Fibroblast of lung (primary cell): ENCODE data around the gene CDA.

Experiments used
- EZH2 ChIP-seq: IDR thresholded peaks from 2 replicates; pipeline ENCODE4 v1.5.1; 2012; ENCODE audit warnings: low read length, control low read depth, mild to moderate bottlenecking; ENCODE audit errors: missing control alignments
- TF ChIP-seq, protein P1 (sequence below), 2 donors: IDR thresholded peaks in 1 of 2; conservative IDR thresholded peaks in 1 of 2; 1 replicate in 1 of 2; 2 replicates in 1 of 2; pipeline ENCODE4 v1.5.1; 2011 to 2012; ENCODE audit warnings: low read length in 2 of 2, control low read depth in 1 of 2, inconsistent platforms in 1 of 2, low read depth in 1 of 2, mild to moderate bottlenecking in 1 of 2

DNA sequence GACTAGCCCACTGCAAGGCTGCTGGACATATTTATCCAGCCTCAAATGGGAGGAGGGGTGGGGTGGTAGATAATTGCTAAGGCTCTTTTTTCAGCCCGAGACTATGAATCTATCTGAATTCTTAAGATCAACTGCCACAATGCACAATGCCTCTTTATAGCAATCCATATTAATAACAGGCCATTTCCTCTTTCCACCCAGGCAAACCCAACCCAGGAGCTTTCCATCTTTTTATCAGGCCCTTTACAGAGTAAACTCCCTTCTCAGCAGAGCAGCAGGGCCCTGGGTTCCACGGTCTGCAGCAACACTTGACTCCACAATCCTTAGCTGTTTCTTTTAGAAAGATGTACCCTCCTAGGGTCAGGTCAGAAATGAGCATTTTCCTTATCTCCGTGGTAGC, 71.5 kb downstream of the CDA start:
- TF ChIP-seq, protein P1, sequence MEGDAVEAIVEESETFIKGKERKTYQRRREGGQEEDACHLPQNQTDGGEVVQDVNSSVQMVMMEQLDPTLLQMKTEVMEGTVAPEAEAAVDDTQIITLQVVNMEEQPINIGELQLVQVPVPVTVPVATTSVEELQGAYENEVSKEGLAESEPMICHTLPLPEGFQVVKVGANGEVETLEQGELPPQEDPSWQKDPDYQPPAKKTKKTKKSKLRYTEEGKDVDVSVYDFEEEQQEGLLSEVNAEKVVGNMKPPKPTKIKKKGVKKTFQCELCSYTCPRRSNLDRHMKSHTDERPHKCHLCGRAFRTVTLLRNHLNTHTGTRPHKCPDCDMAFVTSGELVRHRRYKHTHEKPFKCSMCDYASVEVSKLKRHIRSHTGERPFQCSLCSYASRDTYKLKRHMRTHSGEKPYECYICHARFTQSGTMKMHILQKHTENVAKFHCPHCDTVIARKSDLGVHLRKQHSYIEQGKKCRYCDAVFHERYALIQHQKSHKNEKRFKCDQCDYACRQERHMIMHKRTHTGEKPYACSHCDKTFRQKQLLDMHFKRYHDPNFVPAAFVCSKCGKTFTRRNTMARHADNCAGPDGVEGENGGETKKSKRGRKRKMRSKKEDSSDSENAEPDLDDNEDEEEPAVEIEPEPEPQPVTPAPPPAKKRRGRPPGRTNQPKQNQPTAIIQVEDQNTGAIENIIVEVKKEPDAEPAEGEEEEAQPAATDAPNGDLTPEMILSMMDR (conservative IDR thresholded peaks at IDR 0.05 in 1 of 2, IDR thresholded peaks at IDR 0.05 in 1 of 2; ENCODE audit: low read depth in 1 of 2, low read length in 2 of 2) = no peak
- no peak for TF ChIP-seq EZH2
